T-helper 1 cell treated with Interleukin-12 subunit alpha and Interleukin-12 subunit beta and Interleukin-4 antibody, amounts not matched to agents 30 μg/mL and 1 μg/mL, for 36 hours (primary cell): ENCODE data around the gene C1QTNF1.

ENCODE experiments used
- H3K27ac Mint-ChIP-seq: one replicate; pipeline ENCODE4 v1.8.0; 2021; ENCODE audit warnings: mild to moderate bottlenecking, mixed read lengths
- H3K27me3 Mint-ChIP-seq: one replicate; pipeline ENCODE4 v1.8.0; 2021; ENCODE audit warnings: low read depth, mixed read lengths
- H3K36me3 Mint-ChIP-seq: one replicate; pipeline ENCODE4 v1.8.0; 2021; ENCODE audit warnings: low read depth, mixed read lengths
- H3K4me1 Mint-ChIP-seq: one replicate; pipeline ENCODE4 v1.8.0; 2021; ENCODE audit warnings: low read depth, mixed read lengths
- H3K4me3 Mint-ChIP-seq: one replicate; pipeline ENCODE4 v1.8.0; 2021; ENCODE audit warnings: mild to moderate bottlenecking, moderate library complexity, mixed read lengths
- H3K9me3 Mint-ChIP-seq: one replicate; pipeline ENCODE4 v1.8.0; 2021; ENCODE audit warnings: mixed read lengths

The C1QTNF1 gene

DNA sequence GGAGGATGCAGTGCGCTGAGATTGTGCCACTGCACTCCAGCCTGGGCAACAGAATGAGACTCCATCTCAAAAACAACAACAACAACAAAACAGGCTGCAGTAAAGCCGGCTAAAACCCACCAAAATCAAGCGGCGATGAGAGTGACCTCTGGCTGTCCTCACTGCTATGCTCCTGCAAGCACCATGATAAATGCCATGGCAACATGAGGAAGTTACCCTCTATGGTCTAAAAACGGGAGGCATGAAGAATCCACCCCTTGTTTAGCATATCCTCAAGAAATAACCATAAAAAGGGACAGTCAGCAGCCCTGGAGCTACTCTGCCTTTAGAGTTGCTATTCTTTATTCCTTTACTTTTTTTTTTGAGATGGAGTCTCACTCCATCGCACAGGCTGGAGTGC lies 35.8 kb upstream of the C1QTNF1 start:
- H3K27ac Mint-ChIP-seq, result no peak overlapping the region

DNA sequence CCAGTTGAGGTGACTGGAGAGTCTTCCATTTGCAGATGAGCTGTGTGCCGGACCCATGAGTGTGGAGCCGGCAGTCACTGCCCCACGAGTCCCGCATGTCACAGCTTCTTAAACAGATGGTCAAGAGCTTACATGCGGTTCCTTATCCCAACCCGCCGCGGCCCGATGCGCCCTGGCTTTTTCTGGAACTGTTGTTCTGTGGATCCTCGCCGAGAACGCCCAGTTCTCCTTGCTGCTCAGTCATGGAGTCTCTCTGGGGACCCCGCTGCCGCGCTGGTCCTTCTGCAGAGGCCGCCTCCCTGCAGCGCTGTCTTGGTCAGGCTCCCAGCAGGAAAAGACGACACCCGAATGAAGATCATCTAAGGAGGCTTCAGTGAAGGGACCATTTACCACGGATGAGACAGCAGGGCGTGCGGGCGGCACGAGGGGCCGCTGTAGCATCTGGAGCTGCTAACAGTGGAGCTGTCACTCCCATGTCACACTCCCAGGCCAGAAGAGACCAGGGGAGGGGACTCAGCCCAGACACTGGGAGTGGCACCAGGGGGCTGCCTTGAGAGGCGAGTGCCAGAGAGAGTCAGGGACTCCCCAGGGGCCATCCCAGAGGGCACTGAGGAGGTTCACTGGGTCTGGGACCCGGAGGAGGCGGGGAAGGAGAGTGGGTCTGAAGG lies 33.5 kb upstream of the C1QTNF1 start:
- Mint-ChIP-seq H3K4me3 (no peak overlapping the region), H3K9me3 (no peaks in the 10 kb centered on the region), H3K27ac (no peak overlapping the region), H3K27me3 (no peaks in the 10 kb centered on the region), H3K36me3 (peaks cover 19% of the 10 kb centered on the region), H3K4me1 (peaks cover 15% of the 10 kb centered on the region)

More for the DNA sequence above, 35.8 kb upstream of the C1QTNF1 start:
- Mint-ChIP-seq H3K27me3 (no peaks in the 10 kb centered on the region), H3K9me3 (no peaks in the 10 kb centered on the region), H3K4me1 (peaks cover 15% of the 10 kb centered on the region), H3K36me3 (peaks cover 16% of the 10 kb centered on the region), H3K4me3 (no peak overlapping the region)

DNA sequence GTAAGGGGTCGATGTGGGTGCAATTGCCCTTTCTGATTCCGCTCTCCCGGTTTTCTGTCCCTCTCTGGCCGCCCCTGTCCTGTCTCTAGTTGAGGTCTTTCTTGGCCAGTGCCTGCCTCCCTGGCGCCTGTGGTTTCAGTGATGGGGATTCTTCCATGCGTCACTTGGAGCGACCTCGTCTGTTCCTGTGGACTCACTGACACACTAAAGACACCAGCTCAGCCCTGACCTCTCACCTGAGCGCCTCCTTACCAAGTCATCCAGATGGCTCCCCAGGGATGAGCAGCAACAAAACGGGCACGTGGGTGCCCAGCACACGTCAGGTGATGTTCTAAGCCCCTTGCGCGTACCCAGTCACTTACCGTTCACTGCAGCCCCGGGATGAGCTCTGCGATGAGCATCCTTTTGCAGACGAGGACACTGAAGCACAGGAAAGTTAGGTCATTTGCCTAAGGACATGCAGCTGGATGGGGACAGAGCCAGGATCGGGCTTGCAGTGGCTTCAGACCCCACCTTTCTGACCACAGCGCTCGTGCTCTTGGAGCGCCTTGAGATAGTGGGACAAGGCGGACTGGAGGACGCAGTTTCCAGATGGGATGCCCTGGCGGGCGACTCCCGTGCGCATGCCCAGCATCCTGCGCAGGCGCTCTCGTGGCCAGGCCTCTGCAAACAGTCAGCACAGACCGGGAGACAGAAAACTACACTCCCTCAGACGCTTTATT lies 32.8 kb upstream of the C1QTNF1 start:
- Mint-ChIP-seq H3K27ac (no peak overlapping the region), H3K4me3 (no peak overlapping the region), H3K9me3 (no peaks in the 10 kb centered on the region), H3K4me1 (peaks cover 9% of the 10 kb centered on the region), H3K27me3 (no peaks in the 10 kb centered on the region), H3K36me3 (peaks cover 23% of the 10 kb centered on the region)

DNA sequence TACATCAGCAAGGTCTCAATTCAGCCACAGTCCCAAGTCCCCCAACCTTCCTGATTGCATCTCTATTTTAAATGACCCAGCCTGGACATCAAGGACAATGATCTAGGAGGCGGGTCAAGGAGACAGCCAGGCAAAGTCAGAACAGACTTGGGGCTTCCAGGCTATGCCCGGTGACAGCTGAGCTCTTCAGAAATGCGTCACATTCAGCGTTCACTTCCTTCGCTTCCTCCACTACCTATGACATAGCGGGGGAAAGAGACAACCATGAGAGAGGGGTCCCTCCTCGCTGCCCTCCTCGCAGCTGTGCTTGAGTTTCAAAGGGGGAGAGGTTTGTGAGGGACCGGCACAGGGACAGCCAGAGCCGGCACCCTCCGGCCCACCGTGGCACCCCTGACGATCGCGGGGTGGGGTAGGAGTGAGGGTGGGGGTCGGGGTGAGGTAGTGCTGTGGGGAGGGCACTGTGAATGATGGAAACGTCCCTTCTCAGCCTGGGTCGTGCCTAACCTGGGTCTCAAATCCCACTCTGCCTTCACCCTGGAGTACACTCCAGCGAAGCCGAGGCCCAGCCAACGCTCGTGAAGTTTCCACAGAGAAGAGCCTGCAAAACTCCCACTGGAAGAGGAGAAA lies 31.9 kb upstream of the C1QTNF1 start:
- H3K36me3 Mint-ChIP-seq, result peaks cover 26% of the 10 kb centered on the region
- H3K4me3 Mint-ChIP-seq, result no peak overlapping the region
- no peak overlapping the region for H3K27ac Mint-ChIP-seq

DNA sequence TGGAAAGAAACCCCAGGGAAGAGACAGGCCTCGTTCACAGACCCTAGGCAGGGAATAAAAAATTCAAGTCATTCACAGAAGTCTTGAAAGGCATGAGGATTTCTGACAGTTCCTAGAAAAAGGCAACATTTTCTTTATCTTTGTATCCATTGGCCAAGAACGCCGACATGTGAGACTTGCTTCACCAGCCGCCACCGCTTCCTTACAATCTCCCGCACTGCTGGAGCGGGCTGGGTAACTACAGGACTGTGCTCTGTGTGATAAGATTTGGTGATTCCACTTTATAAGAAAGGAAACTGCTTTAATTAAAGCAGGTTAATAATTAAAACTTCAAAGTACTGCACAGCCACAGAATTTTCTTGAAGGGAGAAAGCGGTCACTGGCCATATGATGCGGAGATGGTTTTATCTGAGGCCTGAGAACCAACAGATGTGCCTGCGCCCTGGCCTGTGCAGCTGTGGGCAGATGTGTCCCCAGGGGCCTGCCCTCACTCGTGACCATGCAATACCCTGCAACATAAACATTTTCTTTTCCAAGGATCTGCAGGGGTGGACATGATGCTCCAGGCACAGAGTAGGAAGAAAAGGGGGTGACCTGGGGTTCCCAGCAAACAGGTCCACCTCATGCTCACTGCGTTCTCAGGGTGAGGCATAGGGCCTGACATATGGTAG lies 31.3 kb upstream of the C1QTNF1 start:
- no peak overlapping the region for H3K4me3 Mint-ChIP-seq
- peaks cover 29% of the 10 kb centered on the region for H3K36me3 Mint-ChIP-seq
- no peaks in the 10 kb centered on the region for H3K27me3 Mint-ChIP-seq
- H3K4me1 Mint-ChIP-seq, result no peaks in the 10 kb centered on the region
- H3K9me3 Mint-ChIP-seq, result no peaks in the 10 kb centered on the region
- H3K27ac Mint-ChIP-seq, result no peak overlapping the region

More for the DNA sequence above, 31.9 kb upstream of the C1QTNF1 start:
- Mint-ChIP-seq H3K27me3 (no peaks in the 10 kb centered on the region), H3K4me1 (peaks cover under 1% of the 10 kb centered on the region), H3K9me3 (no peaks in the 10 kb centered on the region)

DNA sequence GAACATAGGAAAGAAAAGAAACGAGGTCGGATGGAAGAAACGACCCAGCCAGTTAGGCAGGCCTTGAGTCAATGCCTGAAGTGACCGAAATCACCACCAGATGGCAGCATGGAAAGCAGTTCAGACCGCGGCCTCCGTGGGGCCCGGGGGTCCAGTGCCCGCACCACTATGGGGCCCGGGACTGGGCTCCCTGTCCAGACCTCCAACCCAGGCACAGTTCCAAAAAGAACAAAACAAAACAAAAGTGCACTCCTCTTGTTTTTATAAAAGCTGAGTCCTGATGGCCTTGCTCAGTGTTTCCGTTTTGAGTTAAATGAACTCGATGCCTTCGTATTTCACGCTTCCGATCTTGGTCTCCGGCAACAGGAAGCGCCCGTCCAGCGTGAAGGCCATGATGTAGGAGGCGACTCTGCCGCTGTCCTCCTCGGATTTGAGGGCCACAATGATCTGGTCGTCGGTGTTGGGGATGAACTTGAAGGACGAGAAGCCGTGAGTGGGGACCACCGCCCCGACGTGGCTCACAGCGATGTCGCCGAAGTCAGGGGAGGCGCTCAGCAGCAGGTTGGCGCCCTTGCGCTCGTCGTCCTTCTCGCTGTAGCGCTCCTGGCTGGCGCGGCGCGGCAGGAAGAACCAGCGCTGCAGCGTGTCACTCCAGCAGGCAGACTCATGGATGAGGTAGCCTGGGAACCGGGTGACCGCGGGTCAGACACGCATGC lies 30.6 kb upstream of the C1QTNF1 start:
- peak overlapping the region; percentile 36 for H3K27ac Mint-ChIP-seq

DNA sequence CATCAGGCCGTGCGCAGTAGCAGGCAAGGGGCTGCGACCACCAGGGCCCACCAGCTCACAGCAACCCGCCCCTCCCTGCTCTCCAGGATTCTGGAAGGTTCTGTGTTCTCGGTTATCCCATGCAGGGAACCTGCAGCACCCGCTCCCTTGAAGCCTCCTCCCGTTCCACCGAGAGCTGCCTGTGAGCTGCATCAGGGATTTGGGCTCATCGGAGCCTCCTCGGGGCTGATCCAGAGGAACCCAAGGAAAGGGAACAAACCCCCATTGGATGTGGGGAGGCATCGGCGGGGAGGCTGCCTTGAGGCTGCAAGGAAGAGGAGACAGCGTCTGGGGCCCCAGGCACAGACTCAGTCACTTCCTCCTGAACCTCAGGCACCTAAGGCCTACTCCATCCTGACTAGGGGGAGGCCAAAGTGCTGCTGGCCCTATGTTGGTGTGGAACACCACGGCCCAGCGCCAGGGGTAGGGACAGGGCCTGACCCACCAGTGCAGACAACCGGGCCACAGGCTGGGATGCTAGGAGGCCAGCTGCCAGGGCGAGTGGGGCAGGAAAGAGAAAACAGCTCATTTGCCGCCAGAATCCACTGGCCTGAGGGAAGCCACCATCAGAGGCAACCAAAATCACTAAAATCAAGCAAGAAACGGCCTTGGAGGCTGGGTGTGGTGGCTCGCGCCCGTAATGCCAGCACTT lies 29.8 kb upstream of the C1QTNF1 start:
- peaks cover 32% of the 10 kb centered on the region for H3K36me3 Mint-ChIP-seq
- H3K27ac Mint-ChIP-seq, result no peak overlapping the region
- no peaks in the 10 kb centered on the region for H3K27me3 Mint-ChIP-seq
- H3K9me3 Mint-ChIP-seq, result no peaks in the 10 kb centered on the region
- H3K4me3 Mint-ChIP-seq, result no peak overlapping the region
- no peaks in the 10 kb centered on the region for H3K4me1 Mint-ChIP-seq

More for the DNA sequence above, 30.6 kb upstream of the C1QTNF1 start:
- Mint-ChIP-seq H3K36me3 (peaks cover 32% of the 10 kb centered on the region), H3K4me1 (no peaks in the 10 kb centered on the region), H3K9me3 (no peaks in the 10 kb centered on the region), H3K4me3 (no peak overlapping the region), H3K27me3 (no peaks in the 10 kb centered on the region)

DNA sequence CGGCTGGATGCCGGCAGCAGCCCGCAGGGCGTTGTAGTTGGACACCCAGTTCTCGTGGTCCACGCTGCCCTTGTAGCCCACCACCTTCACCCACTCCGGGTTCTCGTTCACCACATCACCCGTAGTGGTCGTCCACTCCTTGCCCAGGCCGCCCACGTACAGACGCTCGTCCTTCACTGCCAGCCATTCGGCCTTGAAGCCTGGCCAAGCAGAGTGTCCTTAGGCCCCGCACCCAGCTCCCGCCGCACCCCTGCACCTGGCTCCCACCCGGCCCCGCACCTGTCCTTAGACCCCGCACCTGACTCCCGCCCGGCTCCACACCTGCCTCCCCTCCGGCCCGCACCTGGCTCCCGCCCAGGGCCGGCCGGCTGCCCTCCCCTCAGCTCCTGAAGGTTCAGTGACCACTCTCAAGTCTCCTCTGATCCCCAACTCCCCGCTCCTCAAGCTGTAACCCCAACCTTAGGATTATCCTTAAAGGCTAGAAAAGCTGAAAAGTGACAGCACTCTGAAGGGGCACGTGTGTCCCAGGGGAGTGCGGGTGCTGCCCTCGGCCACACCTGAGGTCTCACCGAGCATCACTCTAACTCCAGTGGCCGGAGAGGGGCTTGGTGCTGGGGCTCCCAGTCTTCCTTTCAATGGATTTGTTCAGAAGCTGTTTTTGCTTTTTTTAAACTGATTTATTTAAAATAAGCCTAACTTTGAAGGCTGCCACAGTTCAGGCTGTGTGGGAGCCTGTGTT lies 28.8 kb upstream of the C1QTNF1 start:
- Mint-ChIP-seq H3K4me1 (no peaks in the 10 kb centered on the region), H3K27me3 (no peaks in the 10 kb centered on the region), H3K9me3 (no peaks in the 10 kb centered on the region), H3K36me3 (peaks cover 31% of the 10 kb centered on the region), H3K27ac (no peak overlapping the region), H3K4me3 (no peak overlapping the region)

DNA sequence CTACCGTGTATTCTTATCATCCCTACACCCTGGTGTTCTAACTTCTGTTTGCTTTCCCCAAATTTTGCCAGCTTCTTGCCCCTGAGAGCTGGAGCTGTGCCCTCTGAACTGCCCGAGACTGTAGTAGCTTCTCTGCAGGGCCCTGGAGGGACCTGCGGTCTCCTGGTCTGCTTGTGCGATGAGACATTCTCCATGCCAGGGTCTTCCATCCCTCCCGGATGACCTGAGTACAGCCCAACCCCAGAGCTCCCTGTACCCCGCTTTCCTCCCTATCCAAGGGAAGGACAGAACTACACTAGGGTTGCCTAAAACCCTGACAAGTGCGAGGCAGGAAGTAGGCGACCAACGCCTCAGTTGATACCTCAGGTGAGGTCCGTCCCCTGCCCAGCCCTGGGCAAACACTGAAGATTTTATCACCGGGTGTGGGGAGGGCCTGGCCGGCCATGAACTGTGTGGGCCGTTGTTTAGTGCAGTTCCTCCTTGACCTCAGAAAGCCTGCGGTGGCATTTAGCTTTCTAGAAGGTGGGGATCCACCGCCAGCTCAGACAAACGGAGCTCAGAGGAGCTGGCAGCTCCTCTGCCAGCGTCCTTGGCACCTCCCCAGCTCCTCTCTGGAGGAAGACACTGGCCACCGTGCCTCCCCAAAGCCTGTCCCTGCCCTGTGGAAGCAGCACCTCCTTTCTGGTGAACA lies 28.1 kb upstream of the C1QTNF1 start:
- Mint-ChIP-seq H3K27ac (no peak overlapping the region), H3K27me3 (no peaks in the 10 kb centered on the region), H3K36me3 (peaks cover 30% of the 10 kb centered on the region), H3K9me3 (no peaks in the 10 kb centered on the region), H3K4me1 (no peaks in the 10 kb centered on the region), H3K4me3 (no peak overlapping the region)

DNA sequence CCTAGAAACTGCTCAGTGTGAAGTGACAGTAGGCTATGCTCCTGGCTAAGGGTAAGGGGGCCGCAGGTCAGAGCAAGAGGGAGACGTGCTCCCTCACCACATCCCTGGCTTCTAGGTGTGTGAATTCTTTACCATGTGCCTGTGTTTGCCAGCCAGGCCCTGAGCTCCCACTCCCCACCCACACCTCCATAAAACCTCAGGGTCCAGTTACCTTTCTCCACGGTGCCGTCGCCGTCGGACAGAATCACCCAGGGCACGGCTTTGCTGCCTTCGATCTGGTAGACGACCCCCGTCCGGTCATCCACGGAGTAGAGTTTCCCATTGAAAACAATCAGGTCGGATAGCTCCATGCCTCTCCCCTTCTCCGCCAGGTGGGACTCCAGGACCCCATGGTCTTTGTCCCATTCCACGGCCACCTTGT lies 27.2 kb upstream of the C1QTNF1 start:
- no peak overlapping the region for H3K4me3 Mint-ChIP-seq
- H3K27me3 Mint-ChIP-seq, result no peaks in the 10 kb centered on the region
- no peak overlapping the region for H3K27ac Mint-ChIP-seq

DNA sequence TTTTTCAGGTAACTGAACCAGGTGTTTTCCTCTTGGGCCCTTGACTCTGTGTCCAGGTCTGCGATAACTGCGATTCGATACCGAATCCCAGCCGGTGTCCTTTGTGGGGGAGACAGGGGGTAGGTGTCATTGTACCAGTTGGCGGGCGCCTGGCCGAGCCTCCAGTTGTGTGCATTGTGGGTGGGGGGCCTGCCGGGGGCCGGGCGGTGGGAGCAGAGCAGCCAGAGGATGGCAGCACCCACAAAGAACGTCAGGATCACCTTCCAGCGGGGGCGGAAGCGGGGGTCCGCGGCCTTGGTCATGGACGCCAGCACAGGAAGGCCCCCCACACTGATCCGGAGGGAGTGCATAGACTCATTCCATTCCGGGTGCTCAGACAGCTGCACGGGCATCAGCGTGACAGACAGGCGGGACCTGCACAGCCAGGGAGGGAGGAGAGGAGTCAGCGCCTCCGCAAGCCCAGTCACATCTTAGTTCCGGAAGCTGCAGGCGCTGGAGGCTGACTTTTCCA lies 26.7 kb upstream of the C1QTNF1 start:
- Mint-ChIP-seq H3K4me3 (no peak overlapping the region), H3K27me3 (no peaks in the 10 kb centered on the region), H3K4me1 (peaks cover 6% of the 10 kb centered on the region), H3K36me3 (peaks cover 25% of the 10 kb centered on the region), H3K9me3 (no peaks in the 10 kb centered on the region), H3K27ac (no peak overlapping the region)

More for the DNA sequence above, 27.2 kb upstream of the C1QTNF1 start:
- H3K4me1 Mint-ChIP-seq, result peaks cover 4% of the 10 kb centered on the region
- H3K36me3 Mint-ChIP-seq, result peaks cover 25% of the 10 kb centered on the region
- H3K9me3 Mint-ChIP-seq, result no peaks in the 10 kb centered on the region

DNA sequence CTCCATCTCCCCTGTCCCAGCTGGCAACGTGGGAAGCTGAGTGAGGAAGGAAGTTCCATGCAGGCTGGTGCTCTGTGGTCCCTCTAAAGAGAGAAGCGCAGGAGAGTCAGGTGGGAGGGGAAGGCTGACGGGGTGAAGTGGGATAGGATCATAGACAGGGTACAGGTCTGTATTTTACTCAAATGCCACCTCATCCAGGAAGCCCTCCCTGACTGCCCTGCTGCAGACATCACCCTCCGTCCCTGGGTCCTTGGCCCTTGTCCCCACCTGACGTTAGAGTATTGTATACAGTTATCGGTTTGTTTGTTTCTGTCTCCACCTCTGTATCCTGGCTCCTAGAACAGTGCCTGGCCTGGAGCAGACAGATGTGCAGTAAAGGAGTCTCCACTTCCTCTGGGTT lies 26.1 kb upstream of the C1QTNF1 start:
- Mint-ChIP-seq H3K4me1 (peaks cover 8% of the 10 kb centered on the region), H3K27ac (no peak overlapping the region), H3K4me3 (no peak overlapping the region), H3K27me3 (no peaks in the 10 kb centered on the region), H3K36me3 (peaks cover 24% of the 10 kb centered on the region), H3K9me3 (no peaks in the 10 kb centered on the region)
